DOHH2 (cell line): ENCODE data around the gene CENPW.

Source experiments
- H3F3A ChIP-seq: fragments of 200-600 bp; sonication (generic), shearing (Covaris generic); 2 replicates; pipeline ENCODE4 v1.6.0; 2016; ENCODE audit warnings: antibody characterized with exemption, mild to moderate bottlenecking; ENCODE audit not compliant: control insufficient read depth, insufficient read depth
- H3K27ac ChIP-seq: fragments of 200-600 bp; sonication (generic); 2 replicates; pipeline ENCODE4 v1.5.1; 2014; ENCODE audit warnings: low read depth, mild to moderate bottlenecking, low read length, moderate library complexity
- H3K27me3 ChIP-seq: fragments of 200-600 bp; sonication (generic); 2 replicates; pipeline ENCODE4 v1.6.1; 2014; ENCODE audit warnings: mild to moderate bottlenecking, low read length, mixed read lengths; ENCODE audit not compliant: control insufficient read depth
- H3K36me3 ChIP-seq: fragments of 200-600 bp; sonication (generic); 2 replicates; pipeline ENCODE4 v1.6.1; 2014; ENCODE audit warnings: mild to moderate bottlenecking, low read length, moderate library complexity, mixed read lengths; ENCODE audit not compliant: control insufficient read depth
- H3K4me1 ChIP-seq: fragments of 200-600 bp; sonication (generic); 2 replicates; pipeline ENCODE4 v1.6.1; 2014; ENCODE audit warnings: mild to moderate bottlenecking, low read length, mixed read lengths; ENCODE audit not compliant: control insufficient read depth
- H3K4me2 ChIP-seq: fragments of 200-600 bp; sonication (generic); 2 replicates; pipeline ENCODE4 v1.6.0; 2014; ENCODE audit warnings: mild to moderate bottlenecking, low read length, moderate library complexity
- H3K4me3 ChIP-seq: fragments of 200-600 bp; sonication (generic); 2 replicates; pipeline ENCODE4 v1.5.1; 2014; ENCODE audit warnings: mild to moderate bottlenecking, low read length, mixed read lengths
- H3K79me2 ChIP-seq: fragments of 200-600 bp; sonication (generic); 2 replicates; pipeline ENCODE4 v1.6.1; 2014; ENCODE audit warnings: mild to moderate bottlenecking, low read length, mixed read lengths; ENCODE audit not compliant: control insufficient read depth
- H3K9me2 ChIP-seq: fragments of 200-600 bp; sonication (generic); replicated peaks from 2 replicates; pipeline ENCODE4 v1.6.1; 2014; ENCODE audit warnings: mild to moderate bottlenecking, low read length, mixed read lengths; ENCODE audit not compliant: control insufficient read depth
- H3K9me3 ChIP-seq: fragments of 200-600 bp; sonication (generic); 2 replicates; pipeline ENCODE4 v1.6.1; 2014; ENCODE audit warnings: antibody characterized with exemption, low read length, mixed read lengths; ENCODE audit not compliant: control insufficient read depth, insufficient read depth
- H4K20me1 ChIP-seq: fragments of 200-600 bp; sonication (generic); 2 replicates; pipeline ENCODE4 v1.6.0; 2014; ENCODE audit warnings: low read depth, mild to moderate bottlenecking, antibody characterized with exemption, low read length, moderate library complexity; ENCODE audit not compliant: control insufficient read depth, insufficient read depth
- EZH2phosphoT487 ChIP-seq: fragments of 200-600 bp; sonication (generic); IDR thresholded peaks from 2 replicates; pipeline ENCODE4 v1.6.1; 2017; ENCODE audit warnings: borderline replicate concordance, mild to moderate bottlenecking, antibody characterized with exemption, low read length, moderate library complexity, mixed read lengths
- TF ChIP-seq, protein P1 (sequence below): fragments of 200-600 bp; sonication (generic); IDR thresholded peaks from one replicate; pipeline ENCODE4 v1.5.1; 2014; ENCODE audit warnings: antibody characterized with exemption, mild to moderate bottlenecking, low read depth, low read length; ENCODE audit not compliant: poor library complexity, severe bottlenecking

Gene CENPW

DNA sequence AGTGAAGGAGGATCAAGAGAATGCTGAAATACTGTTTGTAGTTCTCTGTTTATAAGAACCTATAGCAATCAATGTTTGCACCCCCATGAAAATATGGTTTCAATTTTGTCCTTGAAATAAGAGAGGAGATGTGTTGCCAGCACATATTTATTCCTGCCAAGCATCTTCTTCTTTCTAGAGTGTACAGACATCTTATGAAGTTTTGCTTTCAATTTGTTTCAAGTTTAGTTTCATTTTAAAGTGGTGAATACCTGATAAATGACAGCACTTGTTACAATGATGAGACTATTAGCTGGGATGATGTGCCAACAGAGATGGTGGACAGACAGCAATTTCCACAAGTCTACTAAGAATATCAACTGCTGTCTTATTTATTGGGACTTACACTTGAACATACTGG lies 39.2 kb upstream of the CENPW start:
- no peaks in the 10 kb centered on the region for H3K9me3 ChIP-seq
- H4K20me1 ChIP-seq: no peaks in the 10 kb centered on the region
- H3K36me3 ChIP-seq: no peaks in the 10 kb centered on the region
- TF ChIP-seq EZH2phosphoT487: no peak
- TF ChIP-seq, protein P1, sequence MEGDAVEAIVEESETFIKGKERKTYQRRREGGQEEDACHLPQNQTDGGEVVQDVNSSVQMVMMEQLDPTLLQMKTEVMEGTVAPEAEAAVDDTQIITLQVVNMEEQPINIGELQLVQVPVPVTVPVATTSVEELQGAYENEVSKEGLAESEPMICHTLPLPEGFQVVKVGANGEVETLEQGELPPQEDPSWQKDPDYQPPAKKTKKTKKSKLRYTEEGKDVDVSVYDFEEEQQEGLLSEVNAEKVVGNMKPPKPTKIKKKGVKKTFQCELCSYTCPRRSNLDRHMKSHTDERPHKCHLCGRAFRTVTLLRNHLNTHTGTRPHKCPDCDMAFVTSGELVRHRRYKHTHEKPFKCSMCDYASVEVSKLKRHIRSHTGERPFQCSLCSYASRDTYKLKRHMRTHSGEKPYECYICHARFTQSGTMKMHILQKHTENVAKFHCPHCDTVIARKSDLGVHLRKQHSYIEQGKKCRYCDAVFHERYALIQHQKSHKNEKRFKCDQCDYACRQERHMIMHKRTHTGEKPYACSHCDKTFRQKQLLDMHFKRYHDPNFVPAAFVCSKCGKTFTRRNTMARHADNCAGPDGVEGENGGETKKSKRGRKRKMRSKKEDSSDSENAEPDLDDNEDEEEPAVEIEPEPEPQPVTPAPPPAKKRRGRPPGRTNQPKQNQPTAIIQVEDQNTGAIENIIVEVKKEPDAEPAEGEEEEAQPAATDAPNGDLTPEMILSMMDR: no peak
- no peaks in the 10 kb centered on the region for H3K27me3 ChIP-seq
- H3K27ac ChIP-seq: no peak overlapping the region
- H3K9me2 ChIP-seq: no peaks in the 10 kb centered on the region
- no peaks in the 10 kb centered on the region for H3F3A ChIP-seq
- H3K4me3 ChIP-seq: no peak overlapping the region
- no peaks in the 10 kb centered on the region for H3K79me2 ChIP-seq
- no peaks in the 10 kb centered on the region for H3K4me1 ChIP-seq
- no peak overlapping the region for H3K4me2 ChIP-seq

DNA sequence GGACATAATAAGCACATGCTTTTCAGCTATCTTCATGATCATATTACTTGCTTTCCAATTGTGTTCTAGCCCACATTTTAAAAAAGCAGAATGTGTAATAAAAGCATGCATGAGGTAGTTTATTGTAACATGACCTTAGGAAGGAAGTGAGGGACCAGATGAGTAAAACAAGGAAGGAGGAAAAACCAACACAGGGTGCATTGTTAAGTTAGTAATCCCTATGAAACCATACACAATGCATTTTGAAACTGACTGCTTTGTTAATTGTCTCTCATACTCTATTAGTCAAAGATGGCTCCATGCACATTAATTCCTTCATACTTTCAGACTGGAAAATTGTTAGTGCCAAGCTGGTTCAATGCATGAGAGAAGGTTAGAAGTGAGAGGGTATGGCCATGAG lies 37.7 kb upstream of the CENPW start:
- H3K27ac ChIP-seq: no peak overlapping the region
- no peaks in the 10 kb centered on the region for H3K4me1 ChIP-seq
- no peaks in the 10 kb centered on the region for H3K36me3 ChIP-seq
- H3K9me3 ChIP-seq: no peaks in the 10 kb centered on the region
- H3F3A ChIP-seq: no peaks in the 10 kb centered on the region
- H3K27me3 ChIP-seq: no peaks in the 10 kb centered on the region
- no peak overlapping the region for H3K4me2 ChIP-seq
- no peak overlapping the region for H3K4me3 ChIP-seq
- no peaks in the 10 kb centered on the region for H4K20me1 ChIP-seq
- no peaks in the 10 kb centered on the region for H3K9me2 ChIP-seq
- no peak for TF ChIP-seq EZH2phosphoT487
- TF ChIP-seq, protein P1: no peak
- H3K79me2 ChIP-seq: no peaks in the 10 kb centered on the region

DNA sequence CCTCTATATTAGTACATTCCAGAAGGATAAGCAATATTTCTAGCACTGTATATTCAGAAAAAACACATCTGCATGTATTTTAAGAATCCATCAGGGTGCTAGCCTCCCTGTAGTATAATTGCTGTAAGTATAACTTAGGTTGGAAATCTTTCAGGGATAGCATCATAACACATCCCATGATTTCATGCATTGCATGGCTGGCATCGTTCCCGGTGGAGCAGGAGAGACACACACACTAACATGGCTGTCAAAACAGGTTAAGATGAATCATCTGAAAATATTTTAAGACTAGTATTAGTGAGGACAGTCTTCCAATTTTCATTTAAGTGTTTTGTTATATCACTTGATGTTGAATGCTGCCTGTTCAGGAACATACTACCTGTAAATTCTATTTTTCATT lies 32.1 kb upstream of the CENPW start:
- Histone ChIP-seq H3K9me3 (no peaks in the 10 kb centered on the region), H4K20me1 (no peaks in the 10 kb centered on the region), H3K4me3 (no peak overlapping the region), H3K27ac (no peak overlapping the region), H3K4me1 (no peaks in the 10 kb centered on the region), H3K9me2 (no peaks in the 10 kb centered on the region), H3K36me3 (no peaks in the 10 kb centered on the region), H3K4me2 (no peak overlapping the region), H3K79me2 (no peaks in the 10 kb centered on the region), H3F3A (no peaks in the 10 kb centered on the region), H3K27me3 (no peaks in the 10 kb centered on the region)
- TF ChIP-seq EZH2phosphoT487: no peak
- TF ChIP-seq, protein P1: no peak

DNA sequence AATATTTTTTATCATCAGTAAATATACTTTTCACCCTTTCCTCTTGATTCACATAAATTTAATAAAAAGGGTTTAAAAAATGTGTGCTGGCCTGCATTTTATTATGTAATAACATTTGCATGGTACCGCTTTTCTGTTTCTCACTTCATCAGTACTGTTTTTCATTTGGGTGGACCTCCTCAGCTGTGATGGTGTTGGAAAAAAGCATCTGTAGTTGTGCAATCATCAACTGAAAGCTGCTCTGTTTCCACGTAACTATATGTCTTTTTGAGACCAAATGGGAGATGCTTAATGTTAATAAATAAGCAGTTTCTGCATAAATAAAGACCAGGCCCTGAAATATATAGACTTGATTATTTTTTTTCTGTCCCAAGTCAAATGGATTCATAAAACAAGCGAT lies 31.6 kb upstream of the CENPW start:
- no peaks in the 10 kb centered on the region for H3K9me2 ChIP-seq
- no peak overlapping the region for H3K4me3 ChIP-seq
- no peak overlapping the region for H3K4me2 ChIP-seq
- H3K79me2 ChIP-seq: no peaks in the 10 kb centered on the region
- TF ChIP-seq, protein P1: no peak
- no peak for TF ChIP-seq EZH2phosphoT487
- no peaks in the 10 kb centered on the region for H3F3A ChIP-seq
- H3K27ac ChIP-seq: no peak overlapping the region
- H3K36me3 ChIP-seq: no peaks in the 10 kb centered on the region
- H3K27me3 ChIP-seq: no peaks in the 10 kb centered on the region
- H4K20me1 ChIP-seq: no peaks in the 10 kb centered on the region
- H3K9me3 ChIP-seq: no peaks in the 10 kb centered on the region
- no peaks in the 10 kb centered on the region for H3K4me1 ChIP-seq
